ENCODE measurements around the gene SLC18B1. TPM values are rescaled to one million over a fixed set of nuclear protein-coding genes. Genes with fewer than 3 reads are reported as not detected.

SLC18B1 gene
- total and polyA plus RNA-seq, 2 of the 13 experiments (the other 11 are each of a cell fraction or from before 2014, with no cell fraction given), result 11.4 to 13.8 TPM

DNA sequence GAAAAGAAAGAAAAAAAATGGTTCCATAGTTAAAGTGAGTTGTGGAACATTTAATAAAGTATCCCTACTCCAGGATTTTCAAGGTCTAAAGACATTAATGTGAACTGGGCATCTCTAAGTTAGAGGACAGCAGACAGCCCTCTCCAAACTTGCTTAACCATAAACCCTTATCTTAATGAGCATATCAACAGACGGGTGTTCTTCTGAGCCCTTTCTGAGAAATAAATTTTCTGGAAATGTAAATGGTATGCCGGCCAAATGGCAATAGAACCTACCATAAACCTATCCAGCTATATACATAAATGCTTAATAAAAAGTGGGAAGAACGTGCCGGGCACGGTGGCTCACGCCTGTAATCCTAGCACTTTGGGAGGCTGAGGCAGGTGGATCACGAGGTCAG is 12.5 kb downstream of the SLC18B1 start:
- Histone ChIP-seq H3K9ac (ENCODE audit: insufficient read depth, low read depth, low read length) (no peak overlapping the region), H3K9me3 (ENCODE audit: low read length) (no peaks in the 10 kb centered on the region), H4K20me1 (ENCODE audit: insufficient read depth, low read length) (no peaks in the 10 kb centered on the region), H3K27me3 (ENCODE audit: control insufficient read depth in 1 of 2, insufficient read depth in 2 of 2, low read length in 2 of 2) (no peaks in the 10 kb centered on the region), H2AFZ (ENCODE audit: low read length) (no peak overlapping the region), H3K27ac (ENCODE audit: extremely low read length, insufficient read depth, low read length) (no peak overlapping the region), H3K4me3 (replicated peaks in 1 of 3; ENCODE audit: insufficient read depth in 1 of 3, low read depth in 2 of 3, low read length in 3 of 3) (no peak overlapping the region), H3K79me2 (ENCODE audit: insufficient read depth, low read length) (no peaks in the 10 kb centered on the region), H3K4me1 (ENCODE audit: insufficient read depth, low read length) (no peaks in the 10 kb centered on the region), H3K36me3 (replicated peaks in 1 of 2; ENCODE audit: control insufficient read depth in 1 of 2, insufficient read depth in 2 of 2, low read length in 2 of 2) (peaks cover 2 to 8% of the 10 kb centered on the region in 2 experiments; a peak in 1 of 5 replicates), H3K4me2 (ENCODE audit: low read depth, low read length) (no peak overlapping the region)
- in situ Hi-C loops (cut with HindIII; ENCODE audit: extremely low pct_ligation_motif_present, low pct_unique_long_range_greater_than_20kb), result no loop called here
- BruUV-seq (replicated peaks), result no TSS peak
- ChIA-PET CTCF (ENCODE audit: low intra/inter-chr PET ratio, low total read pairs) (no interaction called here), POLR2A (no interaction called here)
- DNase-seq (ENCODE audit: low spot score), result no peak
- intact Hi-C loops (cut with micrococcal nuclease; ENCODE audit: unreplicated experiment), result no loop called here
- no peak for ATAC-seq
- TF ChIP-seq TEAD3 (CRISPR knock-in tag; optimal IDR thresholded peaks at IDR 0.05; ENCODE audit: borderline replicate concordance) (no peak), CHD4 (IDR thresholded peaks at IDR 0.05; ENCODE audit: borderline replicate concordance, low read length) (no peak), ZNF841 (CRISPR knock-in tag; IDR thresholded peaks at IDR 0.05; ENCODE audit: borderline replicate concordance) (no peak), ZNF720 (CRISPR knock-in tag; IDR thresholded peaks at IDR 0.05) (no peak), ZFY (CRISPR knock-in tag; IDR thresholded peaks at IDR 0.05) (no peak), RELA (CRISPR knock-in tag; IDR thresholded peaks at IDR 0.05) (no peak), ZNF30 (CRISPR knock-in tag; IDR thresholded peaks at IDR 0.05) (no peak), ZNF224 (CRISPR knock-in tag; IDR thresholded peaks at IDR 0.05) (no peak), FOXC1 (CRISPR knock-in tag; IDR thresholded peaks at IDR 0.05; ENCODE audit: borderline replicate concordance) (no peak), HOXA9 (CRISPR knock-in tag; IDR thresholded peaks at IDR 0.05; ENCODE audit: borderline replicate concordance) (no peak), GMEB2 (CRISPR knock-in tag; IDR thresholded peaks at IDR 0.05; ENCODE audit: low read depth) (no peak), GATA4 (IDR thresholded peaks at IDR 0.05; ENCODE audit: borderline replicate concordance, low read depth) (no peak), SALL1 (CRISPR knock-in tag; IDR thresholded peaks at IDR 0.05) (no peak), ZSCAN20 (CRISPR knock-in tag; IDR thresholded peaks at IDR 0.05; ENCODE audit: borderline replicate concordance) (no peak), EEA1 (CRISPR knock-in tag; IDR thresholded peaks at IDR 0.05; ENCODE audit: borderline replicate concordance) (no peak)
- WGBS (ENCODE audit: low lambda C conversion rate), result 85% methylated on average over 7 of the region's 7 CpGs
- no peak for FAIRE-seq

Data from HepG2 (cell line).